Right lobe of liver (tissue), 4 donors: ENCODE results near the gene DDA1.

Experiments
- CTCF ChIP-seq, 4 donors: fragments of 200-600 bp in 3 of 4; fragments of 450-650 bp in 1 of 4; IDR thresholded peaks; one replicate each; pipeline versions ENCODE4 v1.5.1 to v1.8.0; 2016 to 2022; ENCODE audit warnings: antibody characterized with exemption in 4 of 4, mild to moderate bottlenecking in 2 of 4
- POLR2A ChIP-seq: fragments of 450-650 bp; IDR thresholded peaks from one replicate; pipeline ENCODE4 v1.6.1; 2017; ENCODE audit warnings: antibody characterized with exemption, mild to moderate bottlenecking
- donor health status: DM: no; HTN: no; CAD: no.
- donor health status: DM: no; HTN: no; CAD: no.
- donor health status: DM: no; HTN: yes; CAD: no.

GRCh38 chr19:17351815-17352435, 42.6 kb downstream of the DDA1 start:
- no peak for TF ChIP-seq CTCF (IDR thresholded peaks at IDR 0.05)
- no peak for TF ChIP-seq POLR2A
